NCI-H2171 treated with DMSO at 0.1 percent for 48 hours (cell line): Measurements from ENCODE around the gene ASAH2B.
"Not testable (repeated sequence)": the region's sequence is repeated elsewhere in the genome, so short reads cannot be mapped to it uniquely, and the experiment has no call there.

Experiments
- DNase-seq: peaks from one replicate; lab custom pipeline; 2025; lab: John Stamatoyannopoulos, UW

Gene ASAH2B

DNA sequence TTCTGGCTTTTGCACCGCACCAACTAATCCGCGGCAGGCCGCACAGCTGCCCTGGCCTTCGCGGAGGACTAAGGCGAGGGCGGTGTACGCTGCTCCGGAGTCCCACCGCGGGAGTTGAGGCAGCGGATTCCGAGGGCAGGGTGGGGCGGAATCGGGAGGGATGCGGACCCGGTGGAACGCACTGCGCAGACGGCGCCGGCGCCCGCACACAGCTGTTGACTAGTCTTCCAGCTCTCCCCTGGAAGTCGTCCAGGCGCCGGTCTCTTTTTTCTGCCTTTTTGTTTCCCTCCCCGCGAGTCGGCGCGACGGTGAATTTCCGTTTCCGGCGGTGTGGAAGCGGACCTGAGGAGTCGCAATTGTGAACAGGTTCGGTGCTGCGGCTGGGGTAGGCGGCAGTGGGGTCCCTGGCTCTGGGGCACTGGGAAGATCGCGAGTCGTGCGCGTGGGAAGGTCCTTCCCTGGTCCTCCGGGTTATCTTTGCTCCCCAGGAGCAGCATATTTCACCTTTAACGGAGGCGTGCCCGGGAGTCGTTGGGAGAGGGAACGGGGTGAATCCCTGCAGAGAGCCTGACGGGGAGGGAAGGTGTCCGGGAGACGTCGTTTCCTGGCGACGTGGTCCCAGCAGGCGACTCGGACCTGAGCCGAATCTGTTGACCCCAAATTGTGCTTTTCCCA, at the start of gene ASAH2B:
Gene ASAH2B (plus strand): TSS at position 319 of the 675 bp plus-strand sequence. CDS start 5,195 bp downstream, outside the sequence.
- DNase-seq, result peak; percentile 82

DNA sequence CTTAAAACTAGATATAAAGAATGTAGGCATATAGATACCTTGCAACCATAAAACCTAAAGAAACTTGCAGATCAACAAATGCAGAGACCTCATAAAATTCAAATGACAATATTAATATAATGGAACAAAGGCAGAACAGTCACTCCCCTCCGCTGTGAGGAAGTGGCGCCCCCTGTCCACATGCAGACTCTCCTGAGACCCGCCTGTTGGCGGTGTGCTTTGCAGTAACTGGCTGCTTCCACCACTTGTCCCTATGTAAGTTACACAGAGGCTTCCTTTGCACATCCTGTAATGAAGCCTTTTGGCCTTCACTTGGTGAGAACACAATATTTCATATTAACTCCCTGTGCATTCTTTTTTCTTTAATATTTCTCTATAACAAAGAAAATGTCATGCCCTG, 41.9 kb upstream of the ASAH2B start:
- not testable (repeated sequence) for DNase-seq

DNA sequence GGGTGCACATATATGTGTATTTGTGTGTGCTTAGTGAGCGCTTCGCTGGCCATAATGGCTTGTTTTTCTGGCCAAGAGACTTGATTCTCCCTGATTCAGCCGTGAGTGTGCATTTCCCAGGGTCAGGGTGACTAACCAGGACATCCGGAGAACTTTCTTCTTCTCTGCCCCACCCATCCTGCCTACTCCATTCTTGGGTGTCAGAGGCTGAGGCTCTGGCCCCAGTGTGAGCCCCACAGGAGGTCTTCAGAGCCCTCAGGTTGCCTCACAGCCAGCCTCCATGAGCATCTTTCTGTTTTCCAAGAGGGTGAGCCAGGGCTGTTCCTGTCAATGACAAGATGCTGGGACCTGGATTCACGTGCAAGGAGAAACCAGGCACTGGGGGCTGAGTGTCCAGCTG, 37.8 kb upstream of the ASAH2B start:
- DNase-seq, result not testable (repeated sequence)

DNA sequence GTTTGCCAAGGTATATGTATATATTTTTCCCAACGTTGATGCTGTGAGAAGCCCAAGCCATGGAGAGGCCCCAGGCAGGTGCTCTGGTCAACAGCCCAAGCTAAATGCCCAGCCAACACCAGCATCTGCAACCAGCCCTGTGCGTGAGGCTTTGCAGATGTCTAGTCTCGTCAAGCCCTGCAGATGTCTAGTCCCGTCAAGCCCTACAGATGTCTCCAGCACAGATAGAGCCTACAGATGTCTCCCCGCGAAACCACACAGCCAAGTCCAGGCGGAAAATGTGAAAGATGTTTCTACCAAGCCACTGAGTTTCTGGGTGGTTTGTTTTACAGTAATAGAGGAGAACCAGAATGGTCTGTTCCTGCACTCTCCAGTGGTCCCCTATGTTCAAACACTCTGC, 36.7 kb upstream of the ASAH2B start:
- DNase-seq, result not testable (repeated sequence)

DNA sequence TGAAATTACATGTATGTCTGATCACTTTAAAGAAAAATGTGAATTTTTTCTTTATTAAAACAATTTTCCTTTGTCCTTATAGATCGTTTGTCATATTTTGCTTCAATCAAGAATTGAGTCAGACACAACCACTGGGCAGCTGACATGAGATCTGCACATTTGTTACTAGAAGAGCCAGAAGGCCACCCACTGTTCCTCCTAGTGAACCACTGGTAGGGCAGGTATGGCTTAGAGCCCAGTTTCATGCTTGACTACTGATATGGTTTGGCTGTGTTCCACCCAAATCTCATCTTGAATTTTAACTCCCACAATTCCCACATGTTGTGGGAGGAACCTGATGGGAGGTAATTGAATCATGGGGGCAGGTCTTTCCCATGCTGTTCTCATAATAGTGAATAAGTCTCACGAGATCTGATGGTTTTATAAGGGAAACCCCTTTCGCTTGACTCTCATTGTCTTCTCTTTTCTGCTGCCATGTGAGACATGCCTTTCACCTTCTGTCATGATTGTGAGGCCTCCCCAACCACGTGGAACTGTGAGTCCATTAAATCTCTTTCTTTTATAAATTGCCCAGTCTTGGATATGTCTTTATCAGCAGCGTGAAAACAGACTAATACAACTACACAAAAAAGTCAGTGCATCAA, 35.2 kb upstream of the ASAH2B start:
- DNase-seq, result peak; percentile 47

DNA sequence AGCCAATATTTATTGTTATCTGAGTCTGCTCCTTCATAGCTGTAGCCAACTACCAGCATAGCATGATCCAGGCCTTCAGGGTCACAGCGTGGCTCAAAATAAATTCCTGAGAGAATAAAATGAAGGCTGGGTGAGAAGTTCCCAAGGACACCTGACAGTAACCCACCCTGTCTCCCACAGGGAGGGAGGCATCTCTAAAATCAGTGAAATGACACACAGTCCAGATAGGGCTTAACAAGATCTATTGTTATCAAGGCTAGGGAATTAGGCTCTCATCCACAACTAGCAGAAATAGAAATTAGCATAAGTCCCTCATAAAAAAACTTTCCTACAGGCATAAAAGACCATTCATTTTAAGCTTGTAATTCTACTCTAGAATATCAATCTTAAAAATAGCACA, 33.7 kb upstream of the ASAH2B start:
- DNase-seq, result not testable (repeated sequence)

DNA sequence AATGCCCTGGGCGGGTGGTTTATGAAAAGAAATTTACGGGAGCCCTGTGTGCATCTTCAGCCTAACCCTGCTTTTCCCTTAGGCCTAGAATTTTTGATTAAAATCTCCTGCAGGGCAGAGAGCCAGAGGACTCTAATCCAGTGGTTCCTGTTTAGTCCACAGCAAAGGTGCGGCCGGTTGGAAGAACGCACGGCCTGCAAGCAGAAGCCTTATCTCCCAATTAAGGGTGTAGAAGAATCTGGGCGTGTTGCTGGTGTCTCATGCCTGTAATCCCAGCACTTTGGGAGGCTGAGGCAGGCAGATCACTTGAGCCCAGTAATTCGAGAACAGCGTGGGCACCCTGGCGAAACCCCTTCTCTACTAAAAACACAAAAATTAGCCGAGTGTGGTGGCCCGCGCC, 29.5 kb upstream of the ASAH2B start:
- DNase-seq, result not testable (repeated sequence)

DNA sequence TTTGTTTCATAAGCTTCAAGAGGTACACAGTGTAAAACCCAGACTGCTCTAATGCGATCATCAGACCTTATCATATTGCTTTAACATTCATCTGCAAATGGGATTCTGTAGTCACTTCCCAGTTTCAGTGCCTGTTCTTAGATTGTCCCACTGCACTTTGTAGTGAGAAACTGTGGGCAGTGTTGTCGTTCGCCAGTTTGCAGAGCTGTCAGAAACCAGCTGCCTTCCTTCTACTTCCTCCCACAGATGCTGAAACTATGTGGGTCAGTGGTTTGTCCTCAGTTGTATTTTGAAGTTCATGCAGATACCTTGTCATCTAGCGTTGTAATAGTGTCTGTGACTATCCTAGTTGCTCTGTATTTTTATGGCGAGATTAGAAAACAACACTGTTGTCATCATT, 15.9 kb upstream of the ASAH2B start:
- not testable (repeated sequence) for DNase-seq

DNA sequence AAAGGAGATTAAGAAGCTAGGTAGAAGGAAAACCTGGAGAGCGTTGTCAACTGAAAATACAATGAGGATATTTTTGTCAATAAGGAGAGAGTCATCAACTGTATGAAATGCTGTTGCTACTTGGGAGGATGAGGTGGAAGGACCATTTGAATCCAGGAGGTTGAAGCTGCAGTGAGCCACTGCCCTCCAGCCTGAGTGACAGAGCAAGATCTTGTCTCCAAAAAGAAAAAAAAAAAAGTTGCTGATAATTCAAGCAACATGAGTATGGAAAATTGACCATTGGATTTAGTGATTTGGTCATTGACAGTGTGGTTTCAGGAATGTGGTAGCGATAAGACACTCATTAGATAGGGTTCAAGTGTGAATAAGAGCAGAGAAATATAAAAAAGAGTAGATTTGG, 11.6 kb upstream of the ASAH2B start:
- not testable (repeated sequence) for DNase-seq

DNA sequence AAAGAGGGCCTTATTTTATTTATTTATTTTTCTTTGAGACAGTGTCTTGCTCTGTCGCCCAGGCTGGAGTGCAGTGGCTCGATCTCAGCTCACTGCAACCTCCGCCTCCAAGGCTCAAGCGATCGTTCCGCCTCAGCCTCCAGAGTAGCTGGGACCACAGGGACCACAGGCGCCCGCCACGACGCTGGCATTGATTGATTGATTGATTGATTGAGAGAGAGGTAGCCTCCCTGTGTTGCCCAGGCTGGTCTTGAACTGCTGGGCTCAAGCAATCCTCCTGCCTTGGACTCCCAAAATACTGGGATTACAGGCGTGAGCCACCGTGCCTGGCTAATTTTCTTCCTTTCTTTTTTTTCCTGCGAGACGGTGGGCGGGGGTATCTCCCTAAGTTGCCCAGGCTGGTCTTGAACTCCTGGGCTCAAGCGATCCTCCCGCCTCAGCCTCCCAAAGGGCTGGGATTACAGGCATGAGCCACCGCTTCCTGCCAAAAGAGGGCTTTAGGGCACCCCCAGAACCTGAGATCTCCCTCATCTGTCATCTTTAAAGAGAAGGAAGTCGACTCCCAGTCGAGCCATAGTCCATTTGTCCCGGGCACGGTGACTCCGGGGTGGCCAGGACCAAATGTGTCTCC, 634 bp upstream of the ASAH2B start:
- DNase-seq, result not testable (repeated sequence)

DNA sequence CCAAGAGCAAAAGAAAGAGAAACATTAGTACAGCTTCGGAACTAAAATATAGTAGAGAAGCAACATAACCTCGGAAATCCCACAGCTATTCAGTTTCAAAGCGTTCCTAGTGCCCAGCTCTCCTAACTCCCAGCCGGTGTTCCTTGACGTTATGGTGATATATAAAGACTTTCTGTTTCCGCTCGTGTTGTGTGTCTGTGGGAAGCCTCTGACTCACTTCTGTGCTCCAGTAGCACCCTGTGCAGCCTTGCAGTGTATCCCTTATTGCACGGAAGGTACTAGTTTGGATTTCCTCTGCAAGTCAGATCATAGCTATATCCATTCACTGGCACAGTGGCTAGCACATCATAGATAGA, 535 bp downstream of the ASAH2B start:
- DNase-seq, result peak; percentile 54

DNA sequence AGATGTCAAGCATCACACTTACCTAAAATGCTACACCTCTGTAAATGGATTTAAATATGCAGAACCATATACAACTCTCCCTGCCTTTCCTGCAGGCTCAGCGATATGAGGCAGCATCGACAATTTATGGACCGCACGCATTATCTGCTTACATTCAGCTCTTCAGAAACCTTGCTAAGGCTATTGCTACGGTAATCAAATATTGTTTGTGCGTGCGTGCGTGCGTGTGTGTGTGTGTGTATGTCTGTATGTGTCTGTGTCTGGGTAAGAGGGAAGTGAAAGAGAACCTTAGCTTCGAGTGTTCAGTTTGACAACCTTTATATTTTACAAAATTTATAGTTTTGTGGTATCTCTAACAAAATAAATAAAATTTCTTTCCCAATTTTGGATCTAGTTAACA, 3.1 kb downstream of the ASAH2B start:
- DNase-seq, result not testable (repeated sequence)

DNA sequence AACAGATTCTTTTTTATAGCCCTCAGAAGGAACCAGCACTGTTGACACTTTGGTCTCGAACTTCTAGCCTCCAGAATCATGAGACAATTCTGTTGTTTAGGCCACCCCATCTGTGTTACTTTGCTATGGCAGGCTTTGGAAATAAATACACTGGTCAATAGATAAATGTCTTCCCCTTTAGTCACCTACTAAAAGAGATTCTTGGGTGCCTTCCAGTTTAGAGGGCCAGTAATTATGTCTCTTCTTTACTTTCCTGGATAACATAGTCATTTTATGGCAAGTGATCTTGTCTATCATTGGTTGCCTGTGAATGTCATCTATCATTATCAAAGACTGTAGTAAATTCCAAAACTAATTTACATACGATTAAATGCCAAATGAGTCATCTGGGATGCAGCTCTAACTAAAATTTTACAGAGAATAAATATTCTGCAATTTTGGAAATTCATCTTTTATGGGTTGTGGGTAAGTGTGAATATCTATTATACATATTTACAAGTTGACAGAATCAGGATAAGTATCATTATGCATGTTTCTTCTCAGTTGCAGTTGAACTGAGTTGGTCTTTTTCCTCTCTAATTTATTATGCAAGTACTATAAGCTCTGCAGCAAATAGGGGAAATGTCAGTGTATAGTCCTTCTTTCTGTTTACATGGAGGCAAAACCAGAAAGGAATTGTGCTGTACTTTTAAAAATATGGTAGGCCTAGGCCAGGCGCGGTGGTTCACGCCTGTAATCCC, 27.2 kb downstream of the ASAH2B start:
- not testable (repeated sequence) for DNase-seq

DNA sequence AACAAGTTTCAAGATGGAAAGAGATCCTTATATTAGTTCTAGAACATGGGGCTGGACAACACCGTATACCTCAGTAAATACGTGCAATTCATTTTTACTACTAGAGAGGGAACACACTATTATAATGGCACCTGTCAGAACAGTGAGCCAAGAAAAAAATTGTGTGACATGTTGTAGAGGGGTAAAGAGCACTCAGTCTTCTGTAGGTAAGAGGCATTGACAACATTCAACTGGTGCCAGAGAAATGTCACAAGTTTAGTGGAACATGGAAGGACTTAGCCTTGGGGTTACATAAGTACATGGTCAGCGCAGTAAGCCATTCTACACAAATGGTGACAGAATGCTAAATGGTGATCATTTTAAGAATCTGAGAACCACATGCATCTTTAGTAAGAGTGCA, 32.3 kb downstream of the ASAH2B start:
- DNase-seq, result not testable (repeated sequence)

DNA sequence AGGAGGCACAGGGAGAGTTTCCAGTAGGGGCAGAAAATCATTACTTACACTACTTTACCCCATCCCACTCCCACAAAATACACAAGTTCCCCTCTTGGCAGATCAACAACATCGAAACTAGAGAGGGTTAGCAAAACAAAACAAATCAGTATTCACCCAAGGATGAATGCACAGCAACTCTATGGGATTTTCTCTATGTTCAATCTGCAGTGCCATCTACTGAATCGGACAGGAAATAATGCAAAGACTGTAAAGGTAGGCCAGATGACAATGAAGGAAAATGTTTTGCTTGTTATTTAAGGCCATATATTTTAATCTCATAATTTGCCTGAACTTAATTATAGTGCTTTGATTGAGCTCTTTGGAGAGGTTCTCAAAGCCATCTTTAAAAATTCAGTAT, 35.1 kb downstream of the ASAH2B start:
- not testable (repeated sequence) for DNase-seq

DNA sequence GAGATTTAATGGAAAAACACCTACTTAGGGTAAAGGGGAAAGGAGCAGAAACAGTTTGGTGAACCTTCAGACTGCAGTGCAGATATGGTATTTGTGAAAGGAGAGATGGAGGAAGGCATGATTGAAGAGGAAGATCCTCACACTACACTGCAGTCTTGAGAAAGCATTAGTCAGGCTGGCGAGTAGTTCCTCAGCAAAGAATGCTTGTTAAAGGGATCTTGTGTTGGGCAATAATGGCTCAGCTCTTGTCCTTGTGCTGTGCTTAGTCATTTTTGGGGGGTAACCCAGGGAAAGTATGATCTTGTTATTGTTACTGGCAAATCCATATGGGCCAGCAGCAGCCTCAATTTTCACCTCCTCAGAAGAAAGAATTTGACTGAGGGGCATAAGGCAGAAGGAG, 40.3 kb downstream of the ASAH2B start:
- not testable (repeated sequence) for DNase-seq

DNA sequence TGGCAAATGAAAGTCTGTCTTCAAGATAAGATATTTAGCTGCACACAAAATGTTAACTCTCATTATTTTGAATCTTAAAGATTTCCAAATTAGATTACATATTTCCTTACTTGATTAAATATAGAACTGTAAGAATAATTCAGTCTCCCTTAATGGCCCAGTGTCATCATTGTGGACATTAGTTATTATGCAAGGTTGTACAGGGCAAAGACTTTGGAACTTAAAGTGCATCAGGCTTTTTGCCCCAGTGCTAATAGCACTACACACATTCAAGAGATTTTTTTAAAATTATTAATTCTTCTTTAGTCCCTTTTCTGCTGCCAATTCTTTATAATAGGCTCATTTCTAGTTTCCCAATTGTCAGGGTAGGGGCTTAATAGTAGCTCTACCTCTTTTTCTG, 42.3 kb downstream of the ASAH2B start:
- not testable (repeated sequence) for DNase-seq

DNA sequence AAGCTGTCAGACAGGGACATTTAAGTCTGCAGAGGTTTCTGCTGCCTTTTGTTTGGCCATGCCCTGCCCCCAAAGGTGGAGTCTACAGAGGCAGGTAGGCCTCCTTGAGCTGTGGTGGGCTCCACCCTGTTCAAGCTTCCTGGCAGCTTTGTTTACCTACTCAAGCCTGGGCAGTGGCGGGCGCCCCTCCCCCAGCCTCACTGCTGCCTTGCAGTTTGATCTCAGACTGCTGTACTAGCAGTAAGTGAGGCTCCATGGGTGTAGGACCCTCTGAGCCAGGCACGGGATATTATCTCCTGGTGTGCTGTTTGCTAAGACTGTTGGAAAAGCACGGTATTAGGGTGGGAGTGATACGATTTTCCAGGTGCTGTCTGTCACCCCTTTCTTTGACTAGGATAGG, 48.2 kb downstream of the ASAH2B start:
- not testable (repeated sequence) for DNase-seq

DNA sequence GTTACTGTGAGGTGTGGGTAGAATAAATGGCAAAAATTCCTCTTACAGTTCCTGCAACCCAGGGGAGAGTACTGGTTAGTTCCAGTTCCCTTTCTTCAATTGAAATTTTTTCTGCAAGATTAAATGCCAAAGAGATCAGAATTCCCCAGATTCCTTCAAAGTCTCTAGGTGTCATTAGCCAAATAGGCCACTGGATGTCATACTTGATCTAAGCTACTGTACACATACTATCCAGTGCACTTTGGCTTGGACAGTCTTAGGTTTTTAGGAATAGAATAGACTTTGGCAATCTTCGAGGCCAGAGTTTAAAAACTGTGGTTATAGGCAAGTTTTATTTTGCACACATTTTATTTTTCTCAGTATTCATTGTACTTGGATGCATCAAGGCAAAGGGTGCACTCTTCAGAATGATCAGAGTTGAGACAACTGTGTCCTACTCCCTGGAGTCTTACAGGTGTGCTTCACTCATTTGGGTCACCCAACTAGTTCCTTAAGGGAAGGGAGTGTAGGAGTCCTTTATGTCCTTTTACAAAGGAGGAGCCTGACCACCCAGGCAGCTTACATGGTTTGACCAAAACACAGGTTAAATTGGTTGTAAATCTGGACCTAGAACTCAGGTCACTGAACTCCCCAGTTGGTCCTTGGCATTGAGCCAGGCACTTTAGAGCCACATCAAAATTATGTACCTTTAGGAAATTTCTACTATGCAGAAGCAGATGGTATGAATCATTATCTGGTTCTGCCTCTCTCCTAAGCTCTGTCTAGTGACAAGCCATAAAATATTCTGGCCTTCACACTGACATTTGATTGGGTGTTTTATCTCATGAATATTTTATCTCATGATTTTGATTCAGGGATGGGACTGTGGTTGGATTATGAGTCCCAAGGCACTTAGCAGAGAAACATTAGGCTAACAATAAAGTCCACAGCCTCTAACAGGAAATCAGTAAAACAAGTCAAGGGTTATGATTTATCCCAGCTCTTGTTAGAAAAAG, 49.5 kb downstream of the ASAH2B start:
- no peak for DNase-seq

DNA sequence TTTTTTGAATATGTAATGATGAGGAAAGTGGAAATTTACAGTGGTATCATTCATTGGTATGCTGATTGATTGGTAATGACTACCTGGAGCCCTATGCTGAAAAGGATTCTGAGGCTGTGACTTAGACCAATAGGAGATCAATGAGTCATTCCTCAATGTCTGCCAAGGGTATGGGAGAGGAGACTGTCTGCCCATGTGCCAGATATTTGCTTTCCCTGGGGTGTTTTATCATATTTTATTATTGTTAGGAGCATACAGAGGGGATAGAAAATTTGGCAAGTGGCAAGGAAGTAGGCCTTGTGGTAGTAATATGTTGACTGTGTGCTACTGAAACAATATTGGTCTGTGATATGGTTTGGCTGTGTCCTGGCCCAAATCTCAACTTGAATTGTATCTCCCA, 54.8 kb downstream of the ASAH2B start:
- DNase-seq, result no peak

DNA sequence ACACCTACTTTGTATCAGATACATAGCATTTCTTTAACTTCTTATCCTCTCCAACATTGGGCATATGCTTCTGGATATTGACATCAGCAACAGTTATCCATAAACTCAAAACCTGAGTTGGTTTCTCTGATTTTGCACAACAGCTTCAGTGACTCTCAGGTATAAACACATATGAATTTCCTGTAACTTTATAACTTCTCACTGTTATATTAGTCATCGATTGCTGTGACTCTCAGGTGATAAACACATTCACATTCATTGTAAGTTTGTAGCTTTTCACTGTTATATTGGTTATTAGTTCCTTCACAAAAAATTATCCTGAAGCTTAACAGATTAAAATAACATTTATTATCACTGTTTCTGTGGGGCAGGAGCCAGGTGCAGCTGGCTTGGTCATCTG, 57.0 kb downstream of the ASAH2B start:
- DNase-seq, result no peak
